ENCODE results near the gene LCE6A.

GRCh38 chr1:152855661-152856060, 13.0 kb downstream of the LCE6A start:
- TF ChIP-seq CTCF (IDR thresholded peaks at IDR 0.05; ENCODE audit: low read depth, low read length) (no peak), EZH2phosphoT487 (IDR thresholded peaks at IDR 0.05; ENCODE audit: low read depth) (no peak)
